GM12878 (cell line): ENCODE data around the gene ATF3. TPM values are rescaled to one million over a fixed set of nuclear protein-coding genes. Genes with fewer than 3 reads are reported as not detected.

Source experiments
- ATAC-seq: fragments of 200-7000 bp; cut with Tn5 transposase; 3 replicates; pipeline ENCODE4 v1.9.1; 2020; ENCODE audit warnings: mild to moderate bottlenecking, moderate library complexity
- BruUV-seq: library from RNA; stranded (reverse); fragments of 400-500 nt; replicated peaks from 2 replicates; lab custom pipeline; 2021; lab: Mats Ljungman, UMichigan
- CTCF ChIA-PET: fragments of 300-600 bp; sonication (Branson Sonifier 250); formaldehyde crosslinking; extraction: SDS; loops from one replicate; lab custom pipeline; 2021; ENCODE audit warnings: inconsistent platforms; lab: Yijun Ruan, JAX
- POLR2A ChIA-PET: fragments of 350-600 bp; formaldehyde crosslinking; extraction: SDS; loops from one replicate; lab custom pipeline; 2021; ENCODE audit warnings: inconsistent platforms; lab: Charles Lee
- RAD21 ChIA-PET: fragments of 300-600 bp; sonication (Branson Sonifier 250); formaldehyde crosslinking; loops from one replicate; lab custom pipeline; 2023; ENCODE audit warnings: antibody characterized with exemption; ENCODE audit not compliant: unreplicated experiment; lab: Charles Lee
- SMC1A ChIA-PET: fragments of 300-600 bp; sonication (Branson Sonifier 250); formaldehyde crosslinking; loops from one replicate; lab custom pipeline; 2023; ENCODE audit not compliant: unreplicated experiment, uncharacterized antibody; lab: Charles Lee
- DNase-seq: peaks from one replicate; pipeline ENCODE4 v3.0.0-alpha.2; 2011; ENCODE audit warnings: low read depth, low spot score
- FAIRE-seq: peaks from 3 replicates; lab custom pipeline; 2011; peaks lifted over from hg19 to GRCh38; lab: Jason Lieb, UNC
- H2AFZ ChIP-seq: 2 replicates; pipeline ENCODE4 v1.6.0; 2011; ENCODE audit warnings: low read depth, low read length, control low read depth; ENCODE audit not compliant: control insufficient read depth
- H3K27ac ChIP-seq: 2 replicates; pipeline ENCODE4 v1.5.1; 2011; ENCODE audit warnings: control low read depth; ENCODE audit not compliant: control insufficient read depth, insufficient read depth
- H3K27me3 ChIP-seq, 2 experiments: replicated peaks in 1 of 2; 2 replicates each; pipeline versions ENCODE4 v1.6.0 to v1.6.1; 2011; ENCODE audit warnings: low read length in 1 of 2; ENCODE audit not compliant: control insufficient read depth in 2 of 2, insufficient read depth in 2 of 2
- H3K36me3 ChIP-seq, 2 experiments: 2 replicates each; pipeline ENCODE4 v1.5.1; 2011; ENCODE audit warnings: low read length in 1 of 2; ENCODE audit not compliant: control insufficient read depth in 2 of 2, insufficient read depth in 2 of 2
- H3K4me1 ChIP-seq: 2 replicates; pipeline ENCODE4 v1.6.1; 2011; ENCODE audit warnings: mild to moderate bottlenecking, low read length, moderate library complexity, mixed read lengths; ENCODE audit not compliant: control insufficient read depth, insufficient read depth
- H3K4me2 ChIP-seq: 2 replicates; pipeline ENCODE4 v1.6.0; 2011; ENCODE audit warnings: control low read depth; ENCODE audit not compliant: control insufficient read depth, insufficient read depth
- H3K4me3 ChIP-seq: fragments of 200-600 bp; sonication (generic); 2 replicates; pipeline ENCODE4 v1.5.1; 2016
- H3K79me2 ChIP-seq: 2 replicates; pipeline ENCODE4 v1.6.0; 2011; ENCODE audit warnings: low read length; ENCODE audit not compliant: control insufficient read depth, insufficient read depth
- H3K9ac ChIP-seq: 2 replicates; pipeline ENCODE4 v1.8.0; 2011; ENCODE audit warnings: low read length, control low read depth, mixed read lengths; ENCODE audit not compliant: control insufficient read depth, insufficient read depth
- H3K9me3 ChIP-seq: replicated peaks from 3 replicates; pipeline ENCODE4 v1.5.1; 2011; ENCODE audit warnings: mild to moderate bottlenecking, low read length; ENCODE audit not compliant: control insufficient read depth, insufficient read depth
- H4K20me1 ChIP-seq: 2 replicates; pipeline ENCODE4 v1.6.0; 2011; ENCODE audit not compliant: control insufficient read depth, insufficient read depth
- EED ChIP-seq: sonication (generic); IDR thresholded peaks from 2 replicates; pipeline ENCODE4 v1.6.1; 2016; ENCODE audit warnings: antibody characterized with exemption, low read depth
- FOS ChIP-seq: IDR thresholded peaks from 3 replicates; pipeline ENCODE4 v1.6.1; 2011; ENCODE audit warnings: borderline replicate concordance; ENCODE audit not compliant: insufficient read length; ENCODE audit errors: extremely low read depth
- IKZF1 ChIP-seq: fragments of 450-650 bp; conservative IDR thresholded peaks from 2 replicates; pipeline ENCODE4 v1.6.1; 2017; ENCODE audit warnings: antibody characterized with exemption, mild to moderate bottlenecking
- IKZF2 ChIP-seq, 2 experiments: fragments of 450-650 bp; IDR thresholded peaks; 2 replicates each; pipeline ENCODE4 v1.6.1; 2017; ENCODE audit warnings: mild to moderate bottlenecking in 2 of 2, moderate library complexity in 2 of 2
- RFX5 ChIP-seq: IDR thresholded peaks from 2 replicates; pipeline ENCODE4 v1.6.1; 2011; ENCODE audit warnings: low read depth, low read length, improper control_type of control experiment
- SIN3A ChIP-seq: IDR thresholded peaks from 2 replicates; pipeline ENCODE4 v1.6.1; 2012; ENCODE audit warnings: low read depth, low read length, improper control_type of control experiment
- ZSCAN29 ChIP-seq: fragments of 450-650 bp; IDR thresholded peaks from 2 replicates; pipeline ENCODE4 v1.6.1; 2017; ENCODE audit warnings: mild to moderate bottlenecking, moderate library complexity
- WGBS: methylation state at CpG from one replicate; pipeline ENCODE4 v1.1.6; 2016; ENCODE audit warnings: low lambda C conversion rate; ENCODE audit not compliant: insufficient replicate concordance, insufficient coverage; ENCODE audit errors: missing lambda C conversion rate; 5-methylcytosine and 5-hydroxymethylcytosine counted together
- in situ Hi-C: fragments of 300-500 bp; cut with MboI; formaldehyde crosslinking; loops from 9 replicates; pipeline ENCODE4 v1.14.3; 2018; ENCODE audit warnings: mixed read lengths
- intact Hi-C: fragments of 100-400 bp; cut with micrococcal nuclease; formaldehyde crosslinking; loops from one replicate; pipeline ENCODE4 v1.14.2; 2022; ENCODE audit not compliant: unreplicated experiment
- polyA plus RNA-seq, 11 experiments: library from polyadenylated mRNA; depleted of rRNA in 4 of 11; unstranded in 6 of 11; stranded (reverse) in 5 of 11; fragments of >200 nt; fragmentation: Nextera tagmentation in 4 of 11; fragmentation: Illumina TruSeq in 1 of 11; extraction: Ambion mirVana in 4 of 11; extraction: Trizol in 1 of 11; gene quantifications; 1 replicate in 1 of 11; 2 replicates in 10 of 11; pipeline versions ENCODE4 v1.2.1 to v1.2.3, GENCODE V29; 2011 to 2016; ENCODE audit warnings: inconsistent platforms in 2 of 11, missing spikeins in 2 of 11, low read depth in 1 of 11
- total RNA-seq, 4 experiments: library from RNA; depleted of rRNA in 3 of 4; stranded (reverse); fragments of >200 nt in 3 of 4; fragmentation: Illumina TruSeq in 1 of 4; extraction: Trizol in 1 of 4; gene quantifications; 2 replicates each; pipeline versions ENCODE4 v1.2.1 to v1.2.3, GENCODE V29; 2013 to 2021
- TF ChIP-seq, protein P1 (sequence below): fragments of 150-350 bp; IDR thresholded peaks from 2 replicates; pipeline ENCODE4 v1.6.1; 2014; ENCODE audit warnings: mild to moderate bottlenecking, low read depth, low read length

The ATF3 gene
- total and polyA plus RNA-seq, 10 of the 15 experiments (the other 5 are each of a cell fraction or from before 2014, with no cell fraction given): 3.0 to 13.9 (median 8.3) TPM

DNA sequence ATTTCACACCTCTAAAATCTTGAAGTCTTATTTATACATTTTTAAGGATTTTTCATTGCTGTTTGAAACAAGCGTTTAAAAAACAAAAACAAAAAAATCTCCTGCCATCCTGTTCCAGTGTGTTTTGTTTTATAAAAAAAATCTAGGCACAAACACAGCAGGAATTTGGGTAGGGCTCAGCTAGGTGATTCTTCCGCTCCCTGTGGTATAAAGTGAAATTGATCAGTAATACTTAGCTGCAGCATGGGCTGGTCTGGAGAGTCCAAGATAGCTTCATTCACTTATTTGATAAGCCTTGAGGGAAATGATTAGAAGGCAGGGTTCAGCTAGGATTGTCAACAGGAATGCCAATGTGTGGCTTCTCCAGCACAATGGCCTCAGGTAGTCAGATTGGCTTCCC lies 25.7 kb downstream of the ATF3 start (continued):
- TF ChIP-seq IKZF1 (no peak), RFX5 (no peak), SIN3A (no peak)
- TF ChIP-seq, protein P1, sequence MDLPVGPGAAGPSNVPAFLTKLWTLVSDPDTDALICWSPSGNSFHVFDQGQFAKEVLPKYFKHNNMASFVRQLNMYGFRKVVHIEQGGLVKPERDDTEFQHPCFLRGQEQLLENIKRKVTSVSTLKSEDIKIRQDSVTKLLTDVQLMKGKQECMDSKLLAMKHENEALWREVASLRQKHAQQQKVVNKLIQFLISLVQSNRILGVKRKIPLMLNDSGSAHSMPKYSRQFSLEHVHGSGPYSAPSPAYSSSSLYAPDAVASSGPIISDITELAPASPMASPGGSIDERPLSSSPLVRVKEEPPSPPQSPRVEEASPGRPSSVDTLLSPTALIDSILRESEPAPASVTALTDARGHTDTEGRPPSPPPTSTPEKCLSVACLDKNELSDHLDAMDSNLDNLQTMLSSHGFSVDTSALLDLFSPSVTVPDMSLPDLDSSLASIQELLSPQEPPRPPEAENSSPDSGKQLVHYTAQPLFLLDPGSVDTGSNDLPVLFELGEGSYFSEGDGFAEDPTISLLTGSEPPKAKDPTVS: no peak

GRCh38 chr1:212635141-212635631 lies 26.6 kb downstream of the ATF3 start:
- Histone ChIP-seq H3K4me2 (peak overlapping the region; percentile 29; the same call in 1 of the 2 replicates), H3K27ac (peak overlapping the region; percentile 48; the same call in 1 of the 2 replicates), H3K27me3 (no peaks in the 10 kb centered on the region), H2AFZ (peak overlapping the region; percentile 1; the same call in 1 of the 2 replicates), H4K20me1 (no peaks in the 10 kb centered on the region), H3K4me3 (no peak overlapping the region), H3K79me2 (no peaks in the 10 kb centered on the region), H3K36me3 (no peaks in the 10 kb centered on the region), H3K9me3 (peaks cover 4% of the 10 kb centered on the region), H3K9ac (no peak overlapping the region), H3K4me1 (peaks cover 33% of the 10 kb centered on the region)
- TF ChIP-seq IKZF2 (IDR thresholded peaks at IDR 0.05) (0 out of 4 replicates have a peak, but pooled peaks of 1 of the 2 experiments have one; percentile 26), FOS (no peak), EED (peak; percentile 67; the same call in 1 of the 2 replicates), ZSCAN29 (no peak), IKZF1 (0 out of 2 replicates have a peak, but pooled peaks have one; percentile 16)
- in situ Hi-C loops (no loop called here), intact Hi-C loops (no loop called here)
- FAIRE-seq: no peak
- ChIA-PET CTCF (interaction anchor here (1.0 kb wide), 1 partner anchor 95 kb away, joined by 3 read pairs; no protein-coding TSS in a partner anchor), POLR2A (interaction anchor here (1.0 kb wide), 1 partner anchor 16 kb away, joined by 3 read pairs; no protein-coding TSS in a partner anchor), RAD21 (interaction anchor here (0.6 to 1.1 kb wide), 3 partner anchors 26 to 179 kb away, joined by 3 to 4 read pairs (median 3); no protein-coding TSS in a partner anchor), SMC1A (interaction anchor here (0.9 to 1.6 kb wide), 3 partner anchors 13 to 178 kb away, joined by 3 to 6 read pairs (median 4); no protein-coding TSS in a partner anchor)
- 52% methylated on average over 1 of the region's 1 CpG for whole genome bisulfite sequencing
- BruUV-seq: no TSS peak
- peak; percentile 54 for ATAC-seq
- peak; percentile 13 for DNase-seq
